HG02588 (cell line): ENCODE results near the gene CHCHD3.

Experiments
- ATAC-seq: cut with Tn5 transposase; IDR thresholded peaks from one replicate; pipeline ENCODE4 v1.9.1; 2021; ENCODE audit warnings: mild to moderate bottlenecking, moderate library complexity; ENCODE audit not compliant: unreplicated experiment

Gene CHCHD3

DNA sequence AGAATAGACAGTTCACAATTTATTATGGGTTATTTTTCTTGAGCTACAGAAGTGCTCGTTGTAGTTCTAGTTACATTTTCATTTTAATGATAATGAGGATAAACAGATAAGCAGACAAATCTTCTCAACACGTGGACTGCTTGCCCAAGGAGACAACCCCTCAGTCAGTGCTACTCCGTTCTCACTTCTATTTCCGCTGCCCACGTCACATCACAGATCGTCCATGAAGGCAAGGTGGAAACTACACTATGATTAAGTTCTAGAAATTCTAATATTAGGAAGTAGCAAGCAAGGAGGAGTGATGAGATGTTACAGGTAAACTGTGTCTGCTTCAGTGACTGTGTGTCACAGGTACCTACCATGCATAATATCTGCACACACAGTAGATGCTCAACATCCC, 210.5 kb downstream of the CHCHD3 start:
- ATAC-seq, result no peak

GRCh38 chr7:132869166-132869861, 212.6 kb downstream of the CHCHD3 start:
- ATAC-seq, result no peak

DNA sequence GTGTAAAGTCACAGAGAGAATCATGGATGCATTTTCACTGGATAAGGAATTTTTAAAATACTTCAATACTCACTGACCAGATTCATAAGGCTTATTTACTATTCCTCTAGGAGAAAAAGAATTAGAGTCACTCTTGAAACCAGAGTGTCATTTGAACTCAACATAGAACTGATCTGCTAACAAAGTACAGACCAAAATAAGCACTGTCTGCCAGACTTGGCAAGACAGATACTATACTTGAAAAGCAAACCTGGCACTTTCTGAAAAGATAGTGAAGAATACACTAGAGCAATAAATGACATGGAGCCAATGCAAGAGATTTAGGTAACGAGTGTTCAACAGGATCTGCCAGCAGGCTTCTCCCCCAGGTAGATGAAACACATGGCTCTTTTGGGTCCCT, 215.3 kb downstream of the CHCHD3 start:
- ATAC-seq, result no peak

- no peak for ATAC-seq
Measured at GRCh38 chr7:132866144-132866531, 215.8 kb downstream of the CHCHD3 start.

DNA sequence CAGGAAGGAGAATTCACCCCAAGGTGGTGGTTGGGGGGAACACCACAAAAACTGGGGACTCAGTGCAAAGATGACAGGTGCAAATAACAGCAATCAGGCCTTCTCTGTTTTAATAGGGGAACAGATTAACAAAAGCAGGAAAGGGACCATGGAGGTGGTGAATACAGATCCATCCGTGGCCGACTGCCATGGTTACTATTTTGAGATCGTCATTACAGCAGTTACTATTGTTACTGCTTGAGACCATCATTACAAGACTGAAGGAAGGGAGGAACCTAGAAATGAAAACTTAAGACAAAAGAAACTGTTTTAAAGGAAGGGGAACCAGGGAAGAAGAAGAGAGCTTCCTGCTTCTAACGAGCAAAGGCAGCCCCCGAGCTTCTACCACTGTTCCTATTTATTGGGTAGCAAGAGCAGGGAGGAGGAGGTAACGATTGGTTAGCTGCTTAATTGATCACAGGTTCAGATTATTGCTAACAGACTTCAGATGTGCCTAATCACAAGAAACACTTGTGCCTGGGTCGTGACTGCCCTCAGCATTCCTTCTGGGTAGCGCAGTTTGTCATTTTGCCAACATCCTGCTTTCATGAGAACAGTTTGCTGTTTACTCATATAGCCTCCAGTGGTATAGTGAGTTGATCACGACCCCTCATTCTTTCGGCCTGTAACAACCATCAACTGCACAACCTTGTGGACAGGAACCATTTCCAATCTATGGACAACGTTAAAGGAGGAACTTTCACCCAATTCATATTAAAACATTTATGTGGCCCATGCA, 216.3 kb downstream of the CHCHD3 start:
- no peak for ATAC-seq

- no peak for ATAC-seq
Measured at GRCh38 chr7:132861940-132862554, 219.8 kb downstream of the CHCHD3 start.

- no peak for ATAC-seq
Measured at GRCh38 chr7:132861424-132861823, 220.5 kb downstream of the CHCHD3 start.

DNA sequence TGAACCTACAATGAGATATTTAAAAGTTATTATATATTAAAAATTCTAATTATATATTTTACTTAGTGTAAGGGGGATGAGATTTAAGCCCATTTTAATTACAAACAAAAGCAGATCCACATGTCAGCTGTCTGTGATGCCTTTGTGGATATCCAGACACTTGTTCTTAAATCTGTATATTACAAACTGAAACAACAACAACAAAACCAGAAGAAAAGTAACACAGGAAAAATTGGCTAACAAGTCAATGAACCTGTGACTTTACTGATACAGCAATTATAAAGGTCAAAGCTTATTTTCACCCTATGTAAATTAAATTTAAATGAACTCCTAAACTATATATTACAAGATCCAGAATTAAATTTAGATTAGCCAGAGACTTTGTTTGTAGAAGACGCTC, 222.7 kb downstream of the CHCHD3 start:
- no peak for ATAC-seq

DNA sequence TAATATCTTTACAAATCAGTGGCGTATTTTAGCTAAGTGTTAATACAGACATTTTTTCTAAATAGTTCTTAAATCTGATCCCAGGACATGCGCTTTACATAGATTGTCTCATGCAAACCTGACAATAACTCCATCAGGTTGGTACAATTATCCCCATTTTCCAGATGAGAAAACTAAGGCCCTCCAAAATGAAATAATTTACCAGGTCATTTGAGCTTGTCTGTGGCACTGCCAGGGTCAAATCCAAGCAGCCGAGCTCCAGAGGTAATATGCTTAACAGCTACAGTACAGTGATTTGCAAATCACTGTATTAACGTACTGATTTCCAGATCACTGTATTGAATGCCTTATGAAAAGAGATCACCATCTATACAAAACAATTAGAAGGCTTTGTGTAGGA, 223.1 kb downstream of the CHCHD3 start:
- no peak for ATAC-seq

GRCh38 chr7:132858251-132858650, 223.6 kb downstream of the CHCHD3 start:
- no peak for ATAC-seq

- ATAC-seq, result no peak
Measured at GRCh38 chr7:132857703-132858102, 224.2 kb downstream of the CHCHD3 start.

- no peak for ATAC-seq
Measured at GRCh38 chr7:132857031-132857430, 224.9 kb downstream of the CHCHD3 start.

GRCh38 chr7:132856416-132856815, 225.5 kb downstream of the CHCHD3 start:
- ATAC-seq, result no peak

DNA sequence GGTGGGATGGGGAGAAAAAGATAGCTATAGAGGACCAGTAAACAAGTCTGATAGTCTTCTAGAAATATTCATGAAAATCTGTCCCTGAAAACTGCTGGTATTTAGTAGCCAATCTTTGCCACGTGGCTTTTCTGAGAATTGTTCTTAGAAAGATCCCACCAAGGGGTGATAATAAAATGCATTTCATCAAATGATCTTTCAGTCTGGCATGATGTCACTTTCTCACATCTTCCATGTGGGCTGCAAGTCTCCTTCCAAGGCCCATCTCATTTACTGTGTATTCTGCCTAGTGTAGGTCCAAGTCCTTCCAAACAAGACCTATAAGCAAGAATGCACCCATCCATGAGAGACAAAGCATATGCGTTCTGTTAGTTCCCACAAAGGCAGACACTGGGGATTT, 226.0 kb downstream of the CHCHD3 start:
- no peak for ATAC-seq

- no peak for ATAC-seq
Measured at GRCh38 chr7:132854238-132854637, 227.7 kb downstream of the CHCHD3 start.

- ATAC-seq, result no peak
Measured at GRCh38 chr7:132847376-132847775, 234.5 kb downstream of the CHCHD3 start.

DNA sequence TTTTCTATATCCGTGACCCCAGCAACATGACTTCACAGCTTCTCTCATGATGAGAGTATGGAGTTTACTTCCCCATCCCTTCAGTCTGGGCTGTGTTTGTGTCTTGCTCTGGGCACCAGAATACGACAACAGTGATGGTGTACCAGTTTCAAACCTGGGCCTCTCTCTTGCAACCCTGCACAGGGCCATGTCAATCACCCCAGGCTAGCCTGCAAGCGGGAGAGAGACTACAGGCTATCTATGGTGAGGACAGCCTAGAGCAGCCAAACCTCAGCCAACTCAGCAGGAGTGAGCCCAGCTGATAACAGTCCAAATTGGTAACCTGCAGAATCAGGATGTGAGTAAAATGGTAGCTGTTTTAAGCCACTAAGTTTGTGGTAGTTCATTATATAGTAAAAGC, 235.8 kb downstream of the CHCHD3 start:
- no peak for ATAC-seq

DNA sequence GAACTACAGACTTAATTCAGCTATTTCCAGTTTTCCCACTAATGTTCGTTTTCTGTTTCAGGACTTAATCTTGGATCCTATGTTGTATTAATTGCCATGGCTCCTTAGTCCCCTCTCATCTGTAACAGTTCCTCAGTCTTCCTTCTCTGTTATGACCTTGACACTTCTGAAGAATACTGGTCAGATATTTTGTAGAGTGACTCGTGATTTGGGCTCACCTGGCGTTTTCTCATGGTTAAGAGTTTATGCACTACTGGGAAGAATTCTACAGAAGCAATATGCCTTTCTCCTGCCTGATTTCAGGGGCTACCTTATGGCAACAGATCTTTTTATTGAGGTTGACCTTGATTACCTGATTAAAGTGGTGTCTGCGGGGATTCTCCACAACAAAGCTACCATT, 239.4 kb downstream of the CHCHD3 start:
- no peak for ATAC-seq

DNA sequence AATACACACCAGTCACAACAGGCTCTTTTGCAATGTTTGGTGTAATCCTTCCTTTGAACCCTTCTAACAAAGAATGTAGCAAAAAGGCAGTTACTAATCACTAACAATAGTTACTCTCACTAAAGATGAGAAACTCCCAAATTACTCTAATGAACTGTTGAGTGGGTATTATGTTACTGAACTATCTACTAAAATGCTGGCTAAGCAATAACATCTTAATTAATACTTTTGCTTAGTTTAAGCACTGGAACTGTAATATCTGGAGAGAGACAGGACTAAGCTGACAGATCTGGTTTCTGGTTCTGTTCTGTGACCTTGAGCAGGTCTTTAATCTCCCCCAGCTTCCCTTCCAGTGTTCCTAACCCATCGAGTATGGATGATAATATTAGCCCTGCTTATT, 241.7 kb downstream of the CHCHD3 start:
- ATAC-seq, result no peak

- no peak for ATAC-seq
Measured at GRCh38 chr7:132838313-132838712, 243.6 kb downstream of the CHCHD3 start.

DNA sequence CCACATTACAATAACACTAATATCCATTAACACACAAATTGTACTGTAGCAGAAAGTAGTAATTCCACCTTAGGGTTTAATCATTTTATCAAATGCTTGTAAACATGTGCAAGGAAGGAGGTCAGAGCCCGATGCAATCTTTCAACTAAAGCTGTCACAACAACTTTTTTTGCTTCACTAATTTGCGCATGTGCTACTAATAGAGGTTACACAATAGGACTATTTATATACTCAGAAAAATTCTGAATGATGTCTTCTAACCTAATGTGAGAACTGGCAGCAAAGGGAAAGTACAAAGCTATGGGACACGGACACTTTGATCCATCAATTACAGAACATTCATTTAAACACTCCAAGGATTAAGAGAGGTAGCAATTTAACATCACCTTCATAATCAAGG, 244.4 kb downstream of the CHCHD3 start:
- ATAC-seq, result no peak

DNA sequence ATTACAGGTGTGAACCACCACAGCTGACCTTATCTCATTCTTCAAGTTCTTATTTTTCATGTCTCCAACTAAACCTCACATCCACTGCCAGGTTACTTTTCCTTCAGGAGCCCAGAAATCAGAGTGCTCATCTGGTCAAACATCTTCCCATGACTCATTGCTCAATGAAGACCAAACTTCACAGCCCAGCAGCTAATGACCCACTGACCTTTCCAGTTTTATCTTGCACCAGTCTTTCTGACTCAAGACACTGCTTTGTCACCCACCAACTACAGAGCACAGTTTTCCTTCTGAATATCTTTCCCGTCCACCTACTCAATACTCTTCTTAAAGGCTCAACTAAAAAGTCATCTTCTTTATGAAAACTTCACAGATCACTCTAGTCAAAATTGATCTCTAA, 245.1 kb downstream of the CHCHD3 start:
- ATAC-seq, result no peak
